Ishikawa (cell line): Measurements from ENCODE around the gene HPS3.

ENCODE experiments used
- CEBPB ChIP-seq: IDR thresholded peaks from 2 replicates; pipeline ENCODE4 v1.6.1; 2012
- CREB1 ChIP-seq: IDR thresholded peaks from 2 replicates; pipeline ENCODE4 v1.6.1; 2012; ENCODE audit warnings: low read depth
- EGR1 ChIP-seq: IDR thresholded peaks from 2 replicates; pipeline ENCODE4 v1.6.1; 2012
- EP300 ChIP-seq: IDR thresholded peaks from 2 replicates; pipeline ENCODE4 v1.6.1; 2012; ENCODE audit warnings: borderline replicate concordance
- FOXM1 ChIP-seq: IDR thresholded peaks from 2 replicates; pipeline ENCODE4 v1.6.1; 2012; ENCODE audit warnings: low read depth, borderline replicate concordance
- NFIC ChIP-seq: IDR thresholded peaks from 2 replicates; pipeline ENCODE4 v1.6.1; 2012
- RAD21 ChIP-seq: IDR thresholded peaks from 2 replicates; pipeline ENCODE4 v1.6.1; 2012; ENCODE audit warnings: low read depth
- REST ChIP-seq: IDR thresholded peaks from 2 replicates; pipeline ENCODE4 v1.6.1; 2012; ENCODE audit warnings: low read depth, mild to moderate bottlenecking
- TAF1 ChIP-seq: IDR thresholded peaks from 2 replicates; pipeline ENCODE4 v1.6.1; 2012; ENCODE audit warnings: low read depth, mild to moderate bottlenecking
- TCF12 ChIP-seq: IDR thresholded peaks from 2 replicates; pipeline ENCODE4 v1.6.1; 2012; ENCODE audit warnings: low read depth
- TEAD4 ChIP-seq: IDR thresholded peaks from 2 replicates; pipeline ENCODE4 v1.6.1; 2012
- YY1 ChIP-seq: IDR thresholded peaks from 2 replicates; pipeline ENCODE4 v1.6.1; 2012; ENCODE audit warnings: low read depth
- ZBTB7A ChIP-seq: IDR thresholded peaks from 2 replicates; pipeline ENCODE4 v1.6.1; 2012; ENCODE audit warnings: low read depth
- TF ChIP-seq, protein P1 (sequence below): IDR thresholded peaks from 2 replicates; pipeline ENCODE4 v1.6.1; 2012
- TF ChIP-seq, protein P2 (sequence below): IDR thresholded peaks from 2 replicates; pipeline ENCODE4 v1.6.1; 2012

Gene HPS3

DNA sequence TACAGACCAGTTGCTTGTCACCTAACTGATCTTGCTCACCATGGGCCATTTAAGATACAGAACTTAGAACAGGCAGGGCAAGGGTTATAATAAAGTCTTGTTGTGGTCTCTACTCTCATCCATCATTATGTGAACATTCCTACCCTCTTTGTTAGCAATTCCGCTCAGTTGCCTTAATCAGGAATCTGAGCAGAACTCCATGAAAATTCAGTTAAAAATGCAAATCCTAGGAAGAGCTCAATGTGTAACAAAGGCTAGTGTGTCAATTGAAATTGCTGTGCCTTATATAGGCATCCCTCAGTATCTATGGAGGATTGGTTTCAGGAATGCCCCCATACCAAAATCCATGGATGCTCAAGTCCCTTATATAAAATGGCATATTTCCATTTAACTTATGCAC lies 47.7 kb downstream of the HPS3 start:
- TF ChIP-seq TCF12 (no peak), CEBPB (no peak), TAF1 (no peak), FOXM1 (no peak), TEAD4 (no peak), CREB1 (no peak), YY1 (no peak), REST (no peak), RAD21 (no peak), EGR1 (no peak)
- TF ChIP-seq, protein P1, sequence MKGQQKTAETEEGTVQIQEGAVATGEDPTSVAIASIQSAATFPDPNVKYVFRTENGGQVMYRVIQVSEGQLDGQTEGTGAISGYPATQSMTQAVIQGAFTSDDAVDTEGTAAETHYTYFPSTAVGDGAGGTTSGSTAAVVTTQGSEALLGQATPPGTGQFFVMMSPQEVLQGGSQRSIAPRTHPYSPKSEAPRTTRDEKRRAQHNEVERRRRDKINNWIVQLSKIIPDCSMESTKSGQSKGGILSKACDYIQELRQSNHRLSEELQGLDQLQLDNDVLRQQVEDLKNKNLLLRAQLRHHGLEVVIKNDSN: no peak
- TF ChIP-seq, protein P2, sequence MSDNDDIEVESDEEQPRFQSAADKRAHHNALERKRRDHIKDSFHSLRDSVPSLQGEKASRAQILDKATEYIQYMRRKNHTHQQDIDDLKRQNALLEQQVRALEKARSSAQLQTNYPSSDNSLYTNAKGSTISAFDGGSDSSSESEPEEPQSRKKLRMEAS: no peak

- TF ChIP-seq EP300 (no peak), ZBTB7A (no peak), YY1 (no peak), NFIC (no peak), REST (no peak), RAD21 (no peak), TEAD4 (no peak), TAF1 (no peak), TCF12 (no peak), CREB1 (no peak), CEBPB (no peak), EGR1 (no peak), FOXM1 (no peak)
- TF ChIP-seq, protein P1: no peak
- TF ChIP-seq, protein P2: no peak
Measured at GRCh38 chr3:149179220-149179619, 49.8 kb downstream of the HPS3 start.

- TF ChIP-seq EP300 (no peak), NFIC (0 out of 2 replicates have a peak, but pooled peaks have one; percentile 22)
Measured at GRCh38 chr3:149180057-149180573, 50.7 kb downstream of the HPS3 start.

DNA sequence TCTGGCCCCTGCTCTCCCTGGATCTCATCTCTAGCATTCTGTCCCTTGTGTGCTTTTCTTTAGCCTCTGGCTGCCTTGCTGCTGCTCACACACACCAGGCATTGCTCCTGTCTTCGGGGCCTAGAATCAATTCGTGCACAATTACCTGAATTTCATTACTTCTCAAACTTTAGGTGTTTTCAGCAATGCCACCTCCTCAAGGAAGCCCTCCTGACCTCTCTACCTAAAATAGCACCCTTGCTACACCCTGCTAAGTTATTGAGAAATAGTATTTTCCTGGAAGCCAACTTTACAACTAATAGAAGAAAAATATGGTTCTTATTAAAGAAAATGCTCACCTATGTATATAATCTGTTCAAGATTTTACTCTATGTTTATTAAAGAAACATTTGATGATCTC lies 51.7 kb downstream of the HPS3 start:
- no peak for TF ChIP-seq EGR1
- TF ChIP-seq, protein P1: no peak
- no peak for TF ChIP-seq NFIC
- no peak for TF ChIP-seq CREB1
- TF ChIP-seq REST: no peak
- no peak for TF ChIP-seq CEBPB
- TF ChIP-seq, protein P2: no peak
- TF ChIP-seq TEAD4: no peak
- TF ChIP-seq FOXM1: no peak
- TF ChIP-seq TAF1: no peak
- TF ChIP-seq TCF12: no peak
